Fibroblast of lung (primary cell): ENCODE measurements around the gene WNT11.

Experiments used
- EZH2 ChIP-seq: IDR thresholded peaks from 2 replicates; pipeline ENCODE4 v1.5.1; 2012; ENCODE audit warnings: low read length, control low read depth, mild to moderate bottlenecking; ENCODE audit errors: missing control alignments
- TF ChIP-seq, protein P1 (sequence below), 2 donors: IDR thresholded peaks in 1 of 2; conservative IDR thresholded peaks in 1 of 2; 1 replicate in 1 of 2; 2 replicates in 1 of 2; pipeline ENCODE4 v1.5.1; 2011 to 2012; ENCODE audit warnings: low read length in 2 of 2, control low read depth in 1 of 2, inconsistent platforms in 1 of 2, low read depth in 1 of 2, mild to moderate bottlenecking in 1 of 2

DNA sequence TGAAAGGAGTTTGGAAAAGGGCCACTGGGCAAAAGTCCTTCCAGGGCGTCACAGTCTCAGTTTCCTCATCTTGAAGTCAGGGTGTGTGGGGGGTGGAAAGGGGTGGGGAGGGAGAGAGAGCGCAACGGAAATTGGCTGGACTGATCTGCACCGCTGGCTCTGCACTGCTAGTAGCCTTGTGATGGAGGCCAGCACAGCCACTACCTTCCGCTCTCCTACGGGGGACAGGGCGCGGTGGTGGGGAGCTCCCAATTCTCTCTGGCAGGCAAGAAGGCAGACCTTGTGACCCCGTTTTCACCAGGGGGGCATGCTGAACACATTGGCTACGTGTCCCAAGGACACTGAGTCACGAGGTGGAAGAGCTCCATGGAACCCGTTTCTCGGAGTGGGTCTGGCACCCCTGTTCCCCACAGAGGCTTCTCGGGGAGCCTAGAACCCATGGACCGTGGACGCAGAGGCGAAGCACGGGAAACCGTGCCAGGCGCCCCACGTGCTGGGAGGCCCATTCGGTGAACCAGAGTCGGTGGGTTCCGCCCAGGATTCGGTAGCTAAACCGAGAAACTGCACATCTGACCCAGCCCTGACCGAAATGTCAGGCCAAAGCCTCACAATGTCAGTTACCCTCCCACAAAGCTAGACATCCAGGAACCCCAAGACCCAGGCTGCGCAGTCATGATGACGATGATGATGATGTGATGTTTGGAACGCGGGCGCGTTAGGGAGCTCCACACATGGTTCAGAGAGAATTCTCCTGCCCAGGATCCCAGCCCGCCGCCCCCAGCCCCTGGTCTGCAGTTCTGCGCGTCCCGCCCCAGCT lies 28.3 kb upstream of the WNT11 start:
- TF ChIP-seq, protein P1, sequence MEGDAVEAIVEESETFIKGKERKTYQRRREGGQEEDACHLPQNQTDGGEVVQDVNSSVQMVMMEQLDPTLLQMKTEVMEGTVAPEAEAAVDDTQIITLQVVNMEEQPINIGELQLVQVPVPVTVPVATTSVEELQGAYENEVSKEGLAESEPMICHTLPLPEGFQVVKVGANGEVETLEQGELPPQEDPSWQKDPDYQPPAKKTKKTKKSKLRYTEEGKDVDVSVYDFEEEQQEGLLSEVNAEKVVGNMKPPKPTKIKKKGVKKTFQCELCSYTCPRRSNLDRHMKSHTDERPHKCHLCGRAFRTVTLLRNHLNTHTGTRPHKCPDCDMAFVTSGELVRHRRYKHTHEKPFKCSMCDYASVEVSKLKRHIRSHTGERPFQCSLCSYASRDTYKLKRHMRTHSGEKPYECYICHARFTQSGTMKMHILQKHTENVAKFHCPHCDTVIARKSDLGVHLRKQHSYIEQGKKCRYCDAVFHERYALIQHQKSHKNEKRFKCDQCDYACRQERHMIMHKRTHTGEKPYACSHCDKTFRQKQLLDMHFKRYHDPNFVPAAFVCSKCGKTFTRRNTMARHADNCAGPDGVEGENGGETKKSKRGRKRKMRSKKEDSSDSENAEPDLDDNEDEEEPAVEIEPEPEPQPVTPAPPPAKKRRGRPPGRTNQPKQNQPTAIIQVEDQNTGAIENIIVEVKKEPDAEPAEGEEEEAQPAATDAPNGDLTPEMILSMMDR (conservative IDR thresholded peaks at IDR 0.05 in 1 of 2, IDR thresholded peaks at IDR 0.05 in 1 of 2; ENCODE audit: low read depth in 1 of 2, low read length in 2 of 2), result peak in 1 of 2 donors; percentile 1
- TF ChIP-seq EZH2, result no peak
